ENCODE measurements around the gene RASSF9.

Gene RASSF9

GRCh38 chr12:85755760-85756159 is 80.4 kb downstream of the RASSF9 start:
- no peak overlapping the region for H3K4me3 ChIP-seq (ENCODE audit: low read length)
- DNase-seq (ENCODE audit: low read depth): no peak
- no peak for TF ChIP-seq CTCF (conservative IDR thresholded peaks at IDR 0.05; ENCODE audit: low read depth, low read length)

All from retinal pigment epithelial cell (primary cell).